H1 (cell line): Measurements from ENCODE around the gene PEX1. TPM values are rescaled to one million over a fixed set of nuclear protein-coding genes. Genes with fewer than 3 reads are reported as not detected.

Source experiments
- CTCF ChIA-PET: fragments of 300-600 bp; sonication (Branson Sonifier 250); formaldehyde crosslinking; loops from one replicate; lab custom pipeline; 2021; ENCODE audit not compliant: partially characterized antibody; lab: Charles Lee
- POLR2A ChIA-PET: fragments of 300-600 bp; sonication (Branson Sonifier 250); formaldehyde crosslinking; loops from one replicate; lab custom pipeline; 2021; ENCODE audit warnings: inconsistent platforms; ENCODE audit not compliant: partially characterized antibody; lab: Charles Lee
- DNase-seq, 2 experiments: peaks; one replicate each; pipeline versions ENCODE4 v3.0.0 to v3.0.0-alpha.2; 2010 to 2022; ENCODE audit warnings: low spot score in 2 of 2, low read depth in 1 of 2, mixed read lengths in 1 of 2
- FAIRE-seq: peaks from 2 replicates; lab custom pipeline; 2011; peaks lifted over from hg19 to GRCh38; lab: Jason Lieb, UNC
- H2AFZ ChIP-seq: 2 replicates; pipeline ENCODE4 v1.8.1; 2012; ENCODE audit warnings: low read length, inconsistent platforms
- H2AK5ac ChIP-seq: 2 replicates; pipeline ENCODE4 v1.6.1; 2013; ENCODE audit warnings: low read depth, low read length
- H2BK120ac ChIP-seq: replicated peaks from 2 replicates; pipeline ENCODE3; 2013; ENCODE audit warnings: low read depth, low read length, inconsistent platforms
- H2BK12ac ChIP-seq: 2 replicates; pipeline ENCODE4 v1.6.1; 2013; ENCODE audit warnings: low read depth, low read length
- H2BK15ac ChIP-seq: 2 replicates; pipeline ENCODE4 v1.6.1; 2013; ENCODE audit warnings: low read length
- H2BK20ac ChIP-seq: 2 replicates; pipeline ENCODE4 v1.6.1; 2013; ENCODE audit warnings: low read length
- H2BK5ac ChIP-seq: 2 replicates; pipeline ENCODE4 v1.6.1; 2013; ENCODE audit warnings: low read depth, low read length
- H3K14ac ChIP-seq: 2 replicates; pipeline ENCODE4 v1.6.1; 2013; ENCODE audit warnings: inconsistent platforms; ENCODE audit not compliant: insufficient read length
- H3K18ac ChIP-seq: 2 replicates; pipeline ENCODE4 v1.6.1; 2013; ENCODE audit warnings: low read length; ENCODE audit errors: extremely low read depth
- H3K23ac ChIP-seq: 2 replicates; pipeline ENCODE4 v1.6.1; 2013; ENCODE audit warnings: inconsistent platforms; ENCODE audit not compliant: insufficient read length
- H3K23me2 ChIP-seq: 2 replicates; pipeline ENCODE4 v1.6.1; 2013; ENCODE audit warnings: low read depth, low read length
- H3K27ac ChIP-seq: 2 replicates; pipeline ENCODE4 v1.6.1; 2011; ENCODE audit warnings: low read depth, low read length, inconsistent platforms
- H3K27me3 ChIP-seq, 4 experiments: replicated peaks in 1 of 4; 1 replicate in 1 of 4; 2 replicates in 3 of 4; pipeline versions ENCODE4 v1.6.1 to v1.8.1; 2011 to 2013; ENCODE audit warnings: low read length in 3 of 4, mild to moderate bottlenecking in 3 of 4, inconsistent platforms in 2 of 4, mixed read lengths in 2 of 4, moderate library complexity in 1 of 4; ENCODE audit not compliant: control insufficient read depth in 3 of 4, insufficient read depth in 3 of 4; ENCODE audit errors: extremely low read depth in 1 of 4
- H3K36me3 ChIP-seq, 4 experiments: 2 replicates each; pipeline versions ENCODE4 v1.6.1 to v1.8.1; 2011 to 2013; ENCODE audit warnings: mild to moderate bottlenecking in 4 of 4, low read length in 3 of 4, moderate library complexity in 2 of 4, control low read depth in 1 of 4, inconsistent platforms in 1 of 4; ENCODE audit not compliant: insufficient read depth in 4 of 4, control insufficient read depth in 2 of 4
- H3K4ac ChIP-seq: replicated peaks from 2 replicates; pipeline ENCODE3; 2013; ENCODE audit warnings: low read length, low read depth, mixed read lengths, inconsistent platforms; ENCODE audit not compliant: insufficient read length
- H3K4me1 ChIP-seq, 4 experiments: replicated peaks in 1 of 4; 1 replicate in 1 of 4; 2 replicates in 3 of 4; pipeline versions ENCODE4 v1.6.1 to v1.8.1; 2011 to 2013; ENCODE audit warnings: low read length in 3 of 4, inconsistent platforms in 2 of 4, mixed read lengths in 1 of 4; ENCODE audit not compliant: insufficient read depth in 4 of 4, control insufficient read depth in 3 of 4
- H3K4me2 ChIP-seq, 2 experiments: 2 replicates each; pipeline versions ENCODE4 v1.6.1 to v1.8.1; 2011 to 2013; ENCODE audit warnings: low read depth in 2 of 2, low read length in 2 of 2, control low read depth in 1 of 2, inconsistent platforms in 1 of 2, mild to moderate bottlenecking in 1 of 2; ENCODE audit not compliant: insufficient read depth in 1 of 2
- H3K4me3 ChIP-seq, 4 experiments: fragments of 200-600, 300-600 bp in 1 of 4; sonication (generic), shearing (Covaris generic), sonication (Bioruptor Twin) in 1 of 4; 2 replicates each; pipeline versions ENCODE4 v1.5.1 to v1.8.1; 2011 to 2016; ENCODE audit warnings: low read length in 4 of 4, low read depth in 3 of 4, control low read depth in 2 of 4, inconsistent platforms in 2 of 4, mild to moderate bottlenecking in 2 of 4, mixed read lengths in 1 of 4, moderate library complexity in 1 of 4; ENCODE audit not compliant: insufficient read depth in 2 of 4; ENCODE audit errors: extremely low read depth in 1 of 4
- H3K56ac ChIP-seq: replicated peaks from 2 replicates; pipeline ENCODE3; 2013; ENCODE audit warnings: low read depth, mild to moderate bottlenecking, mixed read lengths, low read length, inconsistent platforms; ENCODE audit not compliant: insufficient read length
- H3K79me1 ChIP-seq: 2 replicates; pipeline ENCODE4 v1.6.1; 2013; ENCODE audit warnings: low read depth, low read length, control low read depth
- H3K79me2 ChIP-seq, 2 experiments: 2 replicates each; pipeline versions ENCODE4 v1.6.1 to v1.8.1; 2012 to 2013; ENCODE audit warnings: low read length in 2 of 2, mild to moderate bottlenecking in 2 of 2, inconsistent platforms in 1 of 2; ENCODE audit not compliant: insufficient read depth in 2 of 2, control insufficient read depth in 1 of 2
- H3K9ac ChIP-seq, 4 experiments: replicated peaks in 1 of 4; 1 replicate in 1 of 4; 2 replicates in 3 of 4; pipeline versions ENCODE4 v1.6.1 to v1.8.1; 2011 to 2013; ENCODE audit warnings: low read depth in 3 of 4, low read length in 3 of 4, control low read depth in 2 of 4, mild to moderate bottlenecking in 2 of 4, moderate library complexity in 2 of 4, inconsistent platforms in 1 of 4; ENCODE audit errors: extremely low read depth in 1 of 4
- H3K9me3 ChIP-seq, 2 experiments: 2 replicates each; pipeline versions ENCODE4 v1.6.1 to v1.8.1; 2012 to 2013; ENCODE audit warnings: mild to moderate bottlenecking in 2 of 2, moderate library complexity in 2 of 2, control low read depth in 1 of 2, inconsistent platforms in 1 of 2, low read depth in 1 of 2, low read length in 1 of 2, mixed read lengths in 1 of 2; ENCODE audit not compliant: insufficient read depth in 2 of 2
- H4K20me1 ChIP-seq, 2 experiments: replicated peaks in 1 of 2; 2 replicates each; pipeline versions ENCODE3 to v1.8.1; 2011 to 2013; ENCODE audit warnings: inconsistent platforms in 2 of 2, low read length in 2 of 2, mild to moderate bottlenecking in 1 of 2; ENCODE audit not compliant: insufficient read depth in 2 of 2, control insufficient read depth in 1 of 2
- H4K5ac ChIP-seq: 2 replicates; pipeline ENCODE4 v1.6.1; 2013; ENCODE audit warnings: low read length, low read depth, mixed read lengths, inconsistent platforms; ENCODE audit not compliant: insufficient read length
- H4K8ac ChIP-seq: 2 replicates; pipeline ENCODE4 v1.8.0; 2013; ENCODE audit warnings: mild to moderate bottlenecking, moderate library complexity, low read length, inconsistent platforms; ENCODE audit not compliant: insufficient read depth; ENCODE audit errors: extremely low read depth
- H4K91ac ChIP-seq: replicated peaks from 2 replicates; pipeline ENCODE3; 2013; ENCODE audit warnings: low read length, mixed read lengths, inconsistent platforms; ENCODE audit not compliant: insufficient read length
- ASH2L ChIP-seq: fragments of 200-600, 300-600 bp; sonication (generic); IDR thresholded peaks from one replicate; pipeline ENCODE4 v1.7.1; 2017; ENCODE audit warnings: low read length
- BACH1 ChIP-seq: IDR thresholded peaks from 2 replicates; pipeline ENCODE4 v1.6.1; 2012; ENCODE audit warnings: low read length, improper control_type of control experiment
- BCL11A ChIP-seq, 2 experiments: IDR thresholded peaks; one replicate each; pipeline ENCODE4 v1.6.1; 2011; ENCODE audit warnings: low read depth in 2 of 2, low read length in 2 of 2, mild to moderate bottlenecking in 2 of 2
- CHD1 ChIP-seq: IDR thresholded peaks from 2 replicates; pipeline ENCODE4 v1.6.1; 2012; ENCODE audit warnings: low read depth, low read length, improper control_type of control experiment
- JUN ChIP-seq: IDR thresholded peaks from 2 replicates; pipeline ENCODE4 v1.6.1; 2011; ENCODE audit warnings: low read depth, mild to moderate bottlenecking, improper control_type of control experiment, low read length
- RNF2 ChIP-seq: fragments of 200-900, 300-1000 bp; sonication (generic); IDR thresholded peaks from 2 replicates; pipeline ENCODE4 v1.7.1; 2016; ENCODE audit warnings: borderline replicate concordance, low read depth, mild to moderate bottlenecking, antibody characterized with exemption, low read length; ENCODE audit not compliant: poor library complexity, severe bottlenecking; ENCODE audit errors: missing control alignments
- SP1 ChIP-seq: IDR thresholded peaks from 2 replicates; pipeline ENCODE4 v1.6.1; 2011; ENCODE audit warnings: low read depth, low read length
- TCF12 ChIP-seq: IDR thresholded peaks from 2 replicates; pipeline ENCODE4 v1.6.1; 2011; ENCODE audit warnings: low read depth, mild to moderate bottlenecking, low read length
- TEAD4 ChIP-seq: IDR thresholded peaks from 2 replicates; pipeline ENCODE4 v1.6.1; 2012; ENCODE audit warnings: low read depth, low read length, inconsistent platforms, mixed read lengths
- WGBS, 2 experiments: shearing (Covaris generic) in 1 of 2; methylation state at CpG; one replicate each; pipeline versions ENCODE4 v1.1.6 to v1.1.7; 2013 to 2015; ENCODE audit warnings: low lambda C conversion rate in 2 of 2, mixed read lengths in 2 of 2, inconsistent platforms in 1 of 2, low coverage in 1 of 2, missing lambda C conversion rate in 1 of 2; ENCODE audit not compliant: insufficient replicate concordance in 2 of 2, insufficient coverage in 1 of 2, insufficient read length in 1 of 2; ENCODE audit errors: extremely low coverage in 1 of 2, missing lambda C conversion rate in 1 of 2; 5-methylcytosine and 5-hydroxymethylcytosine counted together
- long read RNA-seq, 2 experiments: library from RNA in 1 of 2; library from capped mRNA in 1 of 2; stranded (forward); transcript quantifications; one replicate each; pipeline ENCODE4 v2.0.0, GENCODE V29; 2021; ENCODE audit warnings: inconsistent platforms in 1 of 2
- polyA minus RNA-seq, 3 experiments: library from RNA; depleted of rRNA, polyadenylated mRNA; stranded (reverse); fragments of >200 nt; gene quantifications; 1 replicate in 2 of 3; 2 replicates in 1 of 3; pipeline ENCODE4 v1.2.3, GENCODE V29; 2011
- polyA plus RNA-seq, 7 experiments: library from polyadenylated mRNA; depleted of rRNA in 3 of 7; stranded (reverse) in 5 of 7; unstranded in 2 of 7; fragments of >200 nt in 5 of 7; fragments of 200-250 nt in 2 of 7; gene quantifications; 1 replicate in 5 of 7; 2 replicates in 1 of 7; 4 replicates in 1 of 7; pipeline versions ENCODE4 v1.2.1 to v1.2.3, GENCODE V29; 2011 to 2013; ENCODE audit warnings: missing spikeins in 2 of 7, mixed read lengths in 2 of 7
- total RNA-seq: library from RNA; stranded (reverse); fragmentation: NEBNext Ultra II Directional; extraction: Animal tissue kit (Norgen Biotek cat#: 25700); gene quantifications from 2 replicates; pipeline ENCODE4 v1.2.1, GENCODE V29; 2021

PEX1 gene
- total RNA-seq (21.8 and 23.9 TPM in 2 replicates), polyA plus RNA-seq (2011; rRNA removed) (11.4 and 16.4 TPM in 2 replicates), polyA minus RNA-seq (2011; rRNA and poly(A)+ RNA removed) (23.9 and 34.6 TPM in 2 replicates)
- polyA plus RNA-seq (2011; cell fraction: cytosol; rRNA removed) = 19.3 TPM
- polyA plus RNA-seq (2011; cell fraction: nucleus; rRNA removed) = 23.4 TPM
- 14.3 to 18.2 TPM (median 16.0 TPM) in 4 replicates for polyA plus RNA-seq (2012, experiment 1 of 2)
- 1.0 TPM for polyA plus RNA-seq (2012, experiment 2 of 2)
- 24.7 TPM for polyA plus RNA-seq (2013, experiment 1 of 2)
- 23.1 TPM for polyA plus RNA-seq (2013, experiment 2 of 2)
- 13.5 TPM for polyA minus RNA-seq (2011; cell fraction: cytosol; rRNA and poly(A)+ RNA removed)
- 26.0 TPM for polyA minus RNA-seq (2011; cell fraction: nucleus; rRNA and poly(A)+ RNA removed)
- long read RNA-seq, experiment 1, full-length matches to known transcripts = 3 of 21 reads
- long read RNA-seq, experiment 1, partial matches to known transcripts = 11 of 21 reads
- long read RNA-seq, experiment 1, other reads (novel, unspliced or antisense) = 7 of 21 reads
- long read RNA-seq, experiment 2, full-length matches to known transcripts = 1 of 10 reads
- long read RNA-seq, experiment 2, partial matches to known transcripts = 9 of 10 reads
- long read RNA-seq, experiment 2, other reads (novel, unspliced or antisense) = 0 of 10 reads

GRCh38 chr7:92528188-92528957, at the start of gene PEX1, which contains the start of gene RBM48:
Gene PEX1 (minus strand): TSS chr7:92528520. CDS start chr7:92528435, 85 bp downstream.
Gene RBM48 (plus strand): TSS chr7:92528795. CDS start chr7:92528814, 19 bp downstream.
- H4K91ac ChIP-seq = no peak within 1 kb of the TSS
- no peak within 1 kb of the TSS for H2BK120ac ChIP-seq
- no peaks in the 10 kb centered on the region for H3K9me3 ChIP-seq
- H3K23me2 ChIP-seq = peaks cover 13% of the 10 kb centered on the region
- H3K9ac ChIP-seq = peak within 1 kb of the TSS; percentile 81 to 100 (median 95)
- peak within 1 kb of the TSS; percentile 96 for H4K8ac ChIP-seq
- H3K18ac ChIP-seq = peak within 1 kb of the TSS; percentile 95; the same call in 1 of the 2 replicates
- H3K27ac ChIP-seq = peak within 1 kb of the TSS; percentile 92
- H3K4me2 ChIP-seq = peak within 1 kb of the TSS; percentile 85 to 94
- H3K79me2 ChIP-seq = peaks cover 0 to 40% of the 10 kb centered on the region in 2 experiments; a peak in 3 of 4 replicates
- WGBS, 2 experiments = 1% methylated on average over 56 of the region's 79 CpGs; no CpG with 5 or more reads in 1 of the 2 experiments
- DNase-seq (peak; percentile 85 to 99), FAIRE-seq (peak; percentile 91)
- ChIA-PET POLR2A (interaction anchor here (0.6 to 2.5 kb wide), 14 partner anchors 9 to 460 kb away, joined by 3 to 12 read pairs (median 4); partner anchors contain the start of genes ANKIB1, FAM133B, GATAD1 and KRIT1), CTCF (interaction anchor here (0.8 to 1.9 kb wide), 12 partner anchors 10 to 84 kb away, joined by 3 to 12 read pairs (median 3); no protein-coding TSS in a partner anchor)
- peak within 1 kb of the TSS; percentile 83 for H4K5ac ChIP-seq
- H2BK5ac ChIP-seq = peak within 1 kb of the TSS; percentile 97
- peaks cover 7 to 28% (median 14%) of the 10 kb centered on the region in 4 experiments; a peak in 7 of 8 replicates for H3K36me3 ChIP-seq
- peak within 1 kb of the TSS; percentile 87 to 100 (median 96) for H3K4me3 ChIP-seq
- H3K23ac ChIP-seq = no peak within 1 kb of the TSS
- no peak within 1 kb of the TSS; the same call in 1 of the 2 replicates for H2BK15ac ChIP-seq
- H2BK20ac ChIP-seq = no peak within 1 kb of the TSS
- no peak within 1 kb of the TSS for H3K56ac ChIP-seq
- no peaks in the 10 kb centered on the region for H3K79me1 ChIP-seq
- no peak within 1 kb of the TSS for H3K14ac ChIP-seq
- peak within 1 kb of the TSS; percentile 17 for H3K4ac ChIP-seq
- H2BK12ac ChIP-seq = peak within 1 kb of the TSS; percentile 97; the same call in 1 of the 2 replicates
- H2AK5ac ChIP-seq = no peak within 1 kb of the TSS
- peaks cover 0 to 4% (median 3%) of the 10 kb centered on the region in 4 experiments; a peak in 4 of 7 replicates for H3K4me1 ChIP-seq
- peak within 1 kb of the TSS; percentile 99 for H2AFZ ChIP-seq
- H4K20me1 ChIP-seq = no peaks in the 10 kb centered on the region
- H3K27me3 ChIP-seq = no peaks in the 10 kb centered on the region
- TF ChIP-seq CHD1 (no peak), BCL11A (IDR thresholded peaks at IDR 0.05; ENCODE audit: low read depth in 2 of 2, low read length in 2 of 2) (no peak), ASH2L (peak; percentile 90), BACH1 (no peak), RNF2 (no peak), JUN (no peak), TCF12 (no peak), TEAD4 (no peak), SP1 (peak; percentile 93)
